Sigmoid colon (tissue), 7 donors: Measurements from ENCODE around the gene RNF212. TPM values are rescaled to one million over a fixed set of nuclear protein-coding genes. Genes with fewer than 3 reads are reported as not detected.

Source experiments
- DNase-seq: peaks from one replicate; pipeline ENCODE4 v3.0.0-alpha.2; 2019
- H3K27ac ChIP-seq, 4 donors: fragments of 200-600 bp; sonication (generic); one replicate each; pipeline ENCODE4 v1.5.1; 2016 to 2019; ENCODE audit warnings: mild to moderate bottlenecking in 1 of 4
- H3K27me3 ChIP-seq, 3 donors: fragments of 200-600 bp; sonication (generic); one replicate each; pipeline ENCODE4 v1.5.1; 2019; ENCODE audit warnings: mild to moderate bottlenecking in 1 of 3
- H3K36me3 ChIP-seq, 4 donors: fragments of 200-600 bp; sonication (generic); one replicate each; pipeline ENCODE4 v1.5.1; 2016 to 2019
- H3K4me1 ChIP-seq, 4 donors: fragments of 200-600 bp; sonication (generic); one replicate each; pipeline ENCODE4 v1.5.1; 2017 to 2019
- H3K4me3 ChIP-seq, 4 donors: fragments of 200-600 bp; sonication (generic); one replicate each; pipeline ENCODE4 v1.5.1; 2017 to 2019; ENCODE audit warnings: mild to moderate bottlenecking in 2 of 4, moderate library complexity in 1 of 4
- H3K9me3 ChIP-seq, 4 donors: fragments of 200-600 bp in 3 of 4; sonication (generic) in 3 of 4; one replicate each; pipeline versions ENCODE4 v1.5.1 to v1.6.1; 2013 to 2019
- EP300 ChIP-seq, 4 donors: sonication (generic); formaldehyde crosslinking; IDR thresholded peaks; one replicate each; pipeline ENCODE4 v1.6.1; 2017; ENCODE audit warnings: antibody characterized with exemption in 4 of 4
- POLR2A ChIP-seq, 2 donors: fragments of 450-650 bp; IDR thresholded peaks; one replicate each; pipeline ENCODE4 v1.6.1; 2016; ENCODE audit warnings: antibody characterized with exemption in 2 of 2, mild to moderate bottlenecking in 2 of 2, moderate library complexity in 2 of 2
- POLR2AphosphoS5 ChIP-seq, 4 donors: sonication (generic); formaldehyde crosslinking; IDR thresholded peaks; one replicate each; pipeline ENCODE4 v1.6.1; 2017; ENCODE audit warnings: antibody characterized with exemption in 4 of 4
- WGBS, 2 donors: extraction: QIAGEN DNeasy Blood & Tissue Kit; methylation state at CpG; one replicate each; pipeline ENCODE4 v1.1.7; 2013; 5-methylcytosine and 5-hydroxymethylcytosine counted together
- intact Hi-C: fragments of 100-400 bp; cut with DNase I; formaldehyde crosslinking; loops from one replicate; pipeline ENCODE4 v1.15.1; 2023
- polyA plus RNA-seq, 3 donors: library from polyadenylated mRNA; stranded (reverse); fragments of 200-250 nt; gene quantifications; one replicate each; pipeline ENCODE4 v1.2.3, GENCODE V29; 2013
- total RNA-seq, 4 donors: library from RNA; depleted of rRNA; stranded (reverse); fragments of >200 nt; gene quantifications; one replicate each; pipeline ENCODE4 v1.1.0, GENCODE V29; 2016
- TF ChIP-seq, protein P1 (sequence below), 4 experiments: fragments of 450-650 bp in 3 of 4; fragments of 200-600 bp in 1 of 4; IDR thresholded peaks; one replicate each; pipeline ENCODE4 v1.5.1; 2016 to 2019; ENCODE audit warnings: antibody characterized with exemption in 4 of 4, mild to moderate bottlenecking in 3 of 4, moderate library complexity in 2 of 4
- donor health status: healthy with polysubstance abuse.
- donor health status: Bipolar disorder and iron deficiency.
- donor health status: healthy.

The RNF212 gene
- total and polyA plus RNA-seq, 7 donors = 0.60 to 12.8 (median 4.0) TPM; not detected in 1

DNA sequence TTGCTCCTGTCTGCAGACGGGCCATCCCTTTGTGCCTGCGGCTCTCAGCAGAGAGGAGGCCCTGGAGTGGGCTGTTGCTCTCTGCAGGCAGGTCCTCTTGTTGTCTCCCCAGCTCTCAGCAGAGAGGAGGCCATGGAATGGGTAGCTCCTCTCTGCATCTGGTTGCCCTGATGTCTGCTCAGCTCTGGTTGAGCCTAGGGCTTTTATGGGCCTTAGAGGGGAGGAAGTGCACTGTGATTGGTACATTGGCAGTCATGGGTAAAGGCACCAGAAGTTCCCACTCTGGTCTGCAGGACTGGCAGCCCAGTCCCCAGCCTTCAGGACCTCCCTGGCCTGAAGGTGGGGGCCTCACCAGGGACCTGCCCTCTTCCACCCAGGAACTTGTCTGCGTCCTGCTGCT is 37.5 kb upstream of the RNF212 start:
- 79 to 95% methylated on average over 3 of the region's 3 CpGs for WGBS, 2 donors
- TF ChIP-seq, protein P1, sequence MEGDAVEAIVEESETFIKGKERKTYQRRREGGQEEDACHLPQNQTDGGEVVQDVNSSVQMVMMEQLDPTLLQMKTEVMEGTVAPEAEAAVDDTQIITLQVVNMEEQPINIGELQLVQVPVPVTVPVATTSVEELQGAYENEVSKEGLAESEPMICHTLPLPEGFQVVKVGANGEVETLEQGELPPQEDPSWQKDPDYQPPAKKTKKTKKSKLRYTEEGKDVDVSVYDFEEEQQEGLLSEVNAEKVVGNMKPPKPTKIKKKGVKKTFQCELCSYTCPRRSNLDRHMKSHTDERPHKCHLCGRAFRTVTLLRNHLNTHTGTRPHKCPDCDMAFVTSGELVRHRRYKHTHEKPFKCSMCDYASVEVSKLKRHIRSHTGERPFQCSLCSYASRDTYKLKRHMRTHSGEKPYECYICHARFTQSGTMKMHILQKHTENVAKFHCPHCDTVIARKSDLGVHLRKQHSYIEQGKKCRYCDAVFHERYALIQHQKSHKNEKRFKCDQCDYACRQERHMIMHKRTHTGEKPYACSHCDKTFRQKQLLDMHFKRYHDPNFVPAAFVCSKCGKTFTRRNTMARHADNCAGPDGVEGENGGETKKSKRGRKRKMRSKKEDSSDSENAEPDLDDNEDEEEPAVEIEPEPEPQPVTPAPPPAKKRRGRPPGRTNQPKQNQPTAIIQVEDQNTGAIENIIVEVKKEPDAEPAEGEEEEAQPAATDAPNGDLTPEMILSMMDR (IDR thresholded peaks at IDR 0.05) = no peak
- TF ChIP-seq EP300 (IDR thresholded peaks at IDR 0.05) (no peak), POLR2AphosphoS5 (IDR thresholded peaks at IDR 0.05) (no peak), POLR2A (IDR thresholded peaks at IDR 0.05) (no peak)
- no peak for DNase-seq

GRCh38 chr4:1139860-1140259 is 26.5 kb upstream of the RNF212 start:
- DNase-seq = no peak
- H3K4me1 ChIP-seq = no peaks in the 10 kb centered on the region
- TF ChIP-seq POLR2AphosphoS5 (IDR thresholded peaks at IDR 0.05) (no peak), POLR2A (IDR thresholded peaks at IDR 0.05) (no peak), EP300 (IDR thresholded peaks at IDR 0.05) (no peak)
- TF ChIP-seq, protein P1 (IDR thresholded peaks at IDR 0.05) = no peak
- H3K27me3 ChIP-seq = no peaks in the 10 kb centered on the region
- H3K36me3 ChIP-seq = no peaks in the 10 kb centered on the region
- 85 to 87% methylated on average over 1 of the region's 1 CpG for WGBS, 2 donors
- H3K27ac ChIP-seq = no peak overlapping the region
- no peak overlapping the region for H3K4me3 ChIP-seq
- H3K9me3 ChIP-seq = no peaks in the 10 kb centered on the region
- intact Hi-C loops = no loop called here

More for the DNA sequence above, 37.5 kb upstream of the RNF212 start:
- no peaks in the 10 kb centered on the region for H3K27me3 ChIP-seq
- H3K4me1 ChIP-seq = peaks cover 0 to 16% (median 13%) of the 10 kb centered on the region in 4 donors
- intact Hi-C loops = no loop called here
- no peak overlapping the region for H3K4me3 ChIP-seq
- no peaks in the 10 kb centered on the region for H3K36me3 ChIP-seq
- H3K27ac ChIP-seq = no peak overlapping the region
- no peaks in the 10 kb centered on the region for H3K9me3 ChIP-seq

GRCh38 chr4:1137850-1138249 is 24.5 kb upstream of the RNF212 start:
- H3K4me3 ChIP-seq = no peak overlapping the region
- 92 to 95% methylated on average over 2 of the region's 2 CpGs for WGBS, 2 donors
- no peak overlapping the region for H3K27ac ChIP-seq

GRCh38 chr4:1137063-1137776 is 23.9 kb upstream of the RNF212 start:
- TF ChIP-seq POLR2A (IDR thresholded peaks at IDR 0.05) (no peak), POLR2AphosphoS5 (IDR thresholded peaks at IDR 0.05) (no peak), EP300 (IDR thresholded peaks at IDR 0.05) (no peak)
- TF ChIP-seq, protein P1 (IDR thresholded peaks at IDR 0.05) = no peak
- no peak for DNase-seq
- Histone ChIP-seq H3K4me3 (no peak overlapping the region), H3K9me3 (no peaks in the 10 kb centered on the region), H3K4me1 (no peaks in the 10 kb centered on the region), H3K27me3 (no peaks in the 10 kb centered on the region), H3K36me3 (no peaks in the 10 kb centered on the region), H3K27ac (no peak overlapping the region)
- WGBS, 2 donors = 37 to 43% methylated on average over 8 of the region's 8 CpGs
- intact Hi-C loops = no loop called here

More at GRCh38 chr4:1137850-1138249, 24.5 kb upstream of the RNF212 start:
- DNase-seq = no peak
- Histone ChIP-seq H3K36me3 (no peaks in the 10 kb centered on the region), H3K4me1 (no peaks in the 10 kb centered on the region), H3K27me3 (no peaks in the 10 kb centered on the region), H3K9me3 (no peaks in the 10 kb centered on the region)
- no peak for TF ChIP-seq EP300 (IDR thresholded peaks at IDR 0.05)
- TF ChIP-seq POLR2AphosphoS5 (IDR thresholded peaks at IDR 0.05) = no peak
- TF ChIP-seq POLR2A (IDR thresholded peaks at IDR 0.05) = no peak
- TF ChIP-seq, protein P1 (IDR thresholded peaks at IDR 0.05) = no peak
- intact Hi-C loops = no loop called here
